ENCODE data around the gene RCBTB2. TPM values are rescaled to one million over a fixed set of nuclear protein-coding genes. Genes with fewer than 3 reads are reported as not detected.

The RCBTB2 gene
- total and polyA plus RNA-seq, 4 donors: 4.1 to 9.0 (median 5.4) TPM

DNA sequence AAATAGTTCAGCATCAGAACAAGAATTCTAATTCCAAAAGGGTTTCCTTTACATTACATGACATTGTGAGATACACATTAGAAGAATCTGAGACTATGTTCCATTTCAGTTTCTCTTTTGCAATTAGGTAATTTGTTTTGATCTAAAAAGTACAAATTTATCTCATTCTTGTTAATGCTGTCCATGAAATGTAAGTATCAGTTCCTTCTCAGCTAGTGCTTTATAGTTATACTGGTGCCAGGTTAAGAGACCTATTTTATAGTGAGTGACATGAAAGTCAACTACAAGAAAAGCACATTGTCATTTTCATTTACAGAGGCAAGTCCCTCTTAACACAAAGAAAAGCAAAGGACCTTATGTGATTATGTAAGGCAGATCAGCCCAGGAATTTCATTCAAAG lies 43.9 kb downstream of the RCBTB2 start:
- no peak overlapping the region for H3K4me3 ChIP-seq (ENCODE audit: low read depth in 1 of 3, low read length in 3 of 3)
- no peaks in the 10 kb centered on the region for H3K27me3 ChIP-seq (ENCODE audit: control insufficient read depth in 4 of 4, insufficient read depth in 4 of 4, low read length in 3 of 4)
- DNase-seq (ENCODE audit: low spot score): no peak
- no peak overlapping the region for H3K27ac ChIP-seq (ENCODE audit: low read depth in 1 of 2, low read length in 2 of 2)
- TF ChIP-seq, protein P1, sequence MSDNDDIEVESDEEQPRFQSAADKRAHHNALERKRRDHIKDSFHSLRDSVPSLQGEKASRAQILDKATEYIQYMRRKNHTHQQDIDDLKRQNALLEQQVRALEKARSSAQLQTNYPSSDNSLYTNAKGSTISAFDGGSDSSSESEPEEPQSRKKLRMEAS (IDR thresholded peaks at IDR 0.05): no peak
- TF ChIP-seq TAF1 (conservative IDR thresholded peaks at IDR 0.05) (no peak), RXRA (IDR thresholded peaks at IDR 0.05) (no peak), RAD21 (IDR thresholded peaks at IDR 0.05) (no peak)
- H3K9me3 ChIP-seq (ENCODE audit: control insufficient read depth in 4 of 4, low read length in 3 of 4): no peaks in the 10 kb centered on the region
- H3K4me1 ChIP-seq (ENCODE audit: control insufficient read depth in 4 of 4, insufficient read depth in 4 of 4, low read length in 3 of 4): peaks cover 4 to 7% (median 6%) of the 10 kb centered on the region in 4 donors
- H3K36me3 ChIP-seq (ENCODE audit: control insufficient read depth in 4 of 4, insufficient read depth in 3 of 4, low read depth in 1 of 4, low read length in 3 of 4): no peaks in the 10 kb centered on the region
- H3K9ac ChIP-seq (ENCODE audit: low read depth in 1 of 2, low read length in 2 of 2): no peak overlapping the region

DNA sequence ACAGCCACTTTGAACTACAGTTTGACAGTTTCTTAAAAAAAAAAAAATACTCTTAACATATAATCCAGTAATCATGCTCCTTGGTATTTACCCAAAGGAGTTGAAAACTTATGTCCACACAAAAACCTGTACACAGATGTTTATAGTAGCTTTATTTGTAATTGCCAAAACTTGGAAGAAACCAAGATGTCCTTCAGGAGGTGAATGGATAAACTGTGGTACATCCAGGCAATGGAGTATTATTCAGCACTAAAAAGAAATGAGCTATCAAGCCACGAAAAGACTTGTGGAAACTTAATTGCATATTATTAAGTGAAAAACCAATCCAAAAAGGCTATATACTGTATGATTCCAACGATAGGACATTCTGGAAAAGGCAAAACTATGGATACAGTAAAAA lies 44.9 kb downstream of the RCBTB2 start:
- H3K4me3 ChIP-seq (ENCODE audit: low read depth in 1 of 3, low read length in 3 of 3): no peak overlapping the region
- no peak overlapping the region for H3K9ac ChIP-seq (ENCODE audit: low read depth in 1 of 2, low read length in 2 of 2)
- no peak for TF ChIP-seq GABPA (IDR thresholded peaks at IDR 0.05 in 1 of 2, conservative IDR thresholded peaks at IDR 0.05 in 1 of 2)
- H3K27ac ChIP-seq (ENCODE audit: low read depth in 1 of 2, low read length in 2 of 2): no peak overlapping the region
- peaks cover 0 to 3% (median 0%) of the 10 kb centered on the region in 4 donors for H3K4me1 ChIP-seq (ENCODE audit: control insufficient read depth in 4 of 4, insufficient read depth in 4 of 4, low read length in 3 of 4)
- no peak for DNase-seq (ENCODE audit: low spot score)
- no peaks in the 10 kb centered on the region for H3K27me3 ChIP-seq (ENCODE audit: control insufficient read depth in 4 of 4, insufficient read depth in 4 of 4, low read length in 3 of 4)
- H3K9me3 ChIP-seq (ENCODE audit: control insufficient read depth in 4 of 4, low read length in 3 of 4): no peaks in the 10 kb centered on the region
- H3K36me3 ChIP-seq (ENCODE audit: control insufficient read depth in 4 of 4, insufficient read depth in 3 of 4, low read depth in 1 of 4, low read length in 3 of 4): peaks cover 0 to 2% (median 0%) of the 10 kb centered on the region in 4 donors
- 96% methylated on average over 2 of the region's 2 CpGs for WGBS

DNA sequence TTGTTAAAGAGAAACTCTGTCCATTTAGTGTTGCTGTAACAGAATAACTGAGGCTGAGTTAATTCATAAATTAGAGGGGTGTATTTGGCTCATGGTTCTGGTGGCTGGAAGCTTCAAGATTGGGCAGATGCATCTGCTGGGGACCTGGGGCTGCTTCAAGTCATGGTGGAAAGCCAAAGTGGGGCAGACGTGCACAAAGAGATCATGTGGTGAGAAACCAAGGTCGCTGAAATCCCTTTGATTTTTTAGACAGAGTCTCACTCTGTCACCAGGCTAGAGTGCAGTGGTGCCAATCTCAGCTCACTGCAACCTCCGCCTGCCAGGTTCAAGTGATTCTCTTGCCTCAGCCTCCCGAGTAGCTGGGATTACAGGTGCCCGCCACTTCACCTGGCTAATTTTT lies 46.0 kb downstream of the RCBTB2 start:
- Histone ChIP-seq H3K9me3 (ENCODE audit: control insufficient read depth in 4 of 4, low read length in 3 of 4) (no peaks in the 10 kb centered on the region), H3K27me3 (ENCODE audit: control insufficient read depth in 4 of 4, insufficient read depth in 4 of 4, low read length in 3 of 4) (no peaks in the 10 kb centered on the region), H3K9ac (ENCODE audit: low read depth in 1 of 2, low read length in 2 of 2) (no peak overlapping the region), H3K4me3 (ENCODE audit: low read depth in 1 of 3, low read length in 3 of 3) (no peak overlapping the region), H3K4me1 (ENCODE audit: control insufficient read depth in 4 of 4, insufficient read depth in 4 of 4, low read length in 3 of 4) (peaks cover 0 to 3% (median 0%) of the 10 kb centered on the region in 4 donors), H3K36me3 (ENCODE audit: control insufficient read depth in 4 of 4, insufficient read depth in 3 of 4, low read depth in 1 of 4, low read length in 3 of 4) (peaks cover 0 to 3% (median 0%) of the 10 kb centered on the region in 4 donors), H3K27ac (ENCODE audit: low read depth in 1 of 2, low read length in 2 of 2) (no peak overlapping the region)
- no peak for DNase-seq (ENCODE audit: low spot score)
- 90% methylated on average over 5 of the region's 5 CpGs for WGBS
- TF ChIP-seq, protein P2, sequence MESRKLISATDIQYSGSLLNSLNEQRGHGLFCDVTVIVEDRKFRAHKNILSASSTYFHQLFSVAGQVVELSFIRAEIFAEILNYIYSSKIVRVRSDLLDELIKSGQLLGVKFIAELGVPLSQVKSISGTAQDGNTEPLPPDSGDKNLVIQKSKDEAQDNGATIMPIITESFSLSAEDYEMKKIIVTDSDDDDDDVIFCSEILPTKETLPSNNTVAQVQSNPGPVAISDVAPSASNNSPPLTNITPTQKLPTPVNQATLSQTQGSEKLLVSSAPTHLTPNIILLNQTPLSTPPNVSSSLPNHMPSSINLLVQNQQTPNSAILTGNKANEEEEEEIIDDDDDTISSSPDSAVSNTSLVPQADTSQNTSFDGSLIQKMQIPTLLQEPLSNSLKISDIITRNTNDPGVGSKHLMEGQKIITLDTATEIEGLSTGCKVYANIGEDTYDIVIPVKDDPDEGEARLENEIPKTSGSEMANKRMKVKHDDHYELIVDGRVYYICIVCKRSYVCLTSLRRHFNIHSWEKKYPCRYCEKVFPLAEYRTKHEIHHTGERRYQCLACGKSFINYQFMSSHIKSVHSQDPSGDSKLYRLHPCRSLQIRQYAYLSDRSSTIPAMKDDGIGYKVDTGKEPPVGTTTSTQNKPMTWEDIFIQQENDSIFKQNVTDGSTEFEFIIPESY (IDR thresholded peaks at IDR 0.05): no peak
- TF ChIP-seq HNF4A (conservative IDR thresholded peaks at IDR 0.05) (no peak), GABPA (IDR thresholded peaks at IDR 0.05 in 1 of 2, conservative IDR thresholded peaks at IDR 0.05 in 1 of 2) (no peak)

DNA sequence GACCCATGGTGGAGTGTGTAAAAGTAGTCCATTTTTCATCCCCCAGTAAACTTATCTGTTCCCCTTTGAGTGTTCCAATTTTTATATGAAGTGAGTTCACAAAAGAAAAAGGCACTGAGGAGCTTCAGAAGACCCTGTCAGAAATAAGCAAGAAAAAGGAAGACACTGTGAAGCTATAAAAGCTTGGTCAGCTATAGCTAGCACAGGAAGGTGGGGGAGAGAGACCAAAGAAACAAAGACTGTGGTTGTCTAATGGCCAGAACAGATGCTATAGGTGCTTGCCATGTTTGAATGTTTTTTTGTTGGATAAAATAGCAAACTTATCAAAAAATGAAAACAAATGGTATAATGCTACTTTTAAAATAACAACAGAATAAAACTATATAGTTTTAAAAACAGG lies 46.5 kb downstream of the RCBTB2 start:
- Histone ChIP-seq H3K27me3 (ENCODE audit: control insufficient read depth in 4 of 4, insufficient read depth in 4 of 4, low read length in 3 of 4) (no peaks in the 10 kb centered on the region), H3K9ac (ENCODE audit: low read depth in 1 of 2, low read length in 2 of 2) (no peak overlapping the region), H3K9me3 (ENCODE audit: control insufficient read depth in 4 of 4, low read length in 3 of 4) (no peaks in the 10 kb centered on the region), H3K4me1 (ENCODE audit: control insufficient read depth in 4 of 4, insufficient read depth in 4 of 4, low read length in 3 of 4) (peaks cover 0 to 3% (median 0%) of the 10 kb centered on the region in 4 donors), H3K27ac (ENCODE audit: low read depth in 1 of 2, low read length in 2 of 2) (no peak overlapping the region), H3K4me3 (ENCODE audit: low read depth in 1 of 3, low read length in 3 of 3) (no peak overlapping the region), H3K36me3 (ENCODE audit: control insufficient read depth in 4 of 4, insufficient read depth in 3 of 4, low read depth in 1 of 4, low read length in 3 of 4) (peaks cover 0 to 3% (median 0%) of the 10 kb centered on the region in 4 donors)
- no peak for TF ChIP-seq GABPA (IDR thresholded peaks at IDR 0.05 in 1 of 2, conservative IDR thresholded peaks at IDR 0.05 in 1 of 2)
- TF ChIP-seq, protein P3, sequence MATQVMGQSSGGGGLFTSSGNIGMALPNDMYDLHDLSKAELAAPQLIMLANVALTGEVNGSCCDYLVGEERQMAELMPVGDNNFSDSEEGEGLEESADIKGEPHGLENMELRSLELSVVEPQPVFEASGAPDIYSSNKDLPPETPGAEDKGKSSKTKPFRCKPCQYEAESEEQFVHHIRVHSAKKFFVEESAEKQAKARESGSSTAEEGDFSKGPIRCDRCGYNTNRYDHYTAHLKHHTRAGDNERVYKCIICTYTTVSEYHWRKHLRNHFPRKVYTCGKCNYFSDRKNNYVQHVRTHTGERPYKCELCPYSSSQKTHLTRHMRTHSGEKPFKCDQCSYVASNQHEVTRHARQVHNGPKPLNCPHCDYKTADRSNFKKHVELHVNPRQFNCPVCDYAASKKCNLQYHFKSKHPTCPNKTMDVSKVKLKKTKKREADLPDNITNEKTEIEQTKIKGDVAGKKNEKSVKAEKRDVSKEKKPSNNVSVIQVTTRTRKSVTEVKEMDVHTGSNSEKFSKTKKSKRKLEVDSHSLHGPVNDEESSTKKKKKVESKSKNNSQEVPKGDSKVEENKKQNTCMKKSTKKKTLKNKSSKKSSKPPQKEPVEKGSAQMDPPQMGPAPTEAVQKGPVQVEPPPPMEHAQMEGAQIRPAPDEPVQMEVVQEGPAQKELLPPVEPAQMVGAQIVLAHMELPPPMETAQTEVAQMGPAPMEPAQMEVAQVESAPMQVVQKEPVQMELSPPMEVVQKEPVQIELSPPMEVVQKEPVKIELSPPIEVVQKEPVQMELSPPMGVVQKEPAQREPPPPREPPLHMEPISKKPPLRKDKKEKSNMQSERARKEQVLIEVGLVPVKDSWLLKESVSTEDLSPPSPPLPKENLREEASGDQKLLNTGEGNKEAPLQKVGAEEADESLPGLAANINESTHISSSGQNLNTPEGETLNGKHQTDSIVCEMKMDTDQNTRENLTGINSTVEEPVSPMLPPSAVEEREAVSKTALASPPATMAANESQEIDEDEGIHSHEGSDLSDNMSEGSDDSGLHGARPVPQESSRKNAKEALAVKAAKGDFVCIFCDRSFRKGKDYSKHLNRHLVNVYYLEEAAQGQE (IDR thresholded peaks at IDR 0.05): no peak
- no peak for TF ChIP-seq HNF4G (IDR thresholded peaks at IDR 0.05)
- TF ChIP-seq EGR1 (IDR thresholded peaks at IDR 0.05; ENCODE audit: low read depth in 2 of 2): no peak
- TF ChIP-seq JUND (IDR thresholded peaks at IDR 0.05): no peak
- no peak for TF ChIP-seq SP1 (IDR thresholded peaks at IDR 0.05)
- no peak for TF ChIP-seq RAD21 (IDR thresholded peaks at IDR 0.05)
- no peak for TF ChIP-seq YY1 (IDR thresholded peaks at IDR 0.05)
- TF ChIP-seq, protein P2 (IDR thresholded peaks at IDR 0.05): no peak
- no peak for TF ChIP-seq FOXA2 (IDR thresholded peaks at IDR 0.05)
- DNase-seq (ENCODE audit: low spot score): no peak
